HG02763 (cell line): Measurements from ENCODE around the gene ITGA11.

Experiments used
- ATAC-seq: cut with Tn5 transposase; IDR thresholded peaks from one replicate; pipeline ENCODE4 v1.9.1; 2021; ENCODE audit warnings: mild to moderate bottlenecking, moderate library complexity; ENCODE audit not compliant: unreplicated experiment

Gene ITGA11

DNA sequence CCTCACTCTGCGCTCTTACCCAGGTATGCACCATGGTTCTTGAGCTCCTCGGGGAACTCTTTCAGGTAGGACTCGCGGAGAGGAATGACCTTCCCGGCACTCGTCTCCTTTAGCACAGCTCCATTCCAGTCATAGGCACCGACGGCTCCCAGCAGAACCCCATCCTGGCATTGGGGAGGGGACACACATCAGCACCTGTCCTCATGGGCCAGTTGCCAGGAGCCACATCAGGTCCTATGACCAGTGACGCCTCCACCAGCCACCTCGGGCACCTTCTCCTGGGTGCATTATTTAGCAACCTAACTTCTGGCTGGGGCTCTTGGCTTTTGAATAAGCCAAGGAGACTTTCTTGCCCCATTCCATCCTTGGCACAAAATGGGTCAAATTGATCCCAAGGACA, 92.5 kb downstream of the ITGA11 start:
- ATAC-seq: no peak

- no peak for ATAC-seq
These were observed 94.1 kb downstream of the ITGA11 start for GRCh38 chr15:68337826-68338225.

DNA sequence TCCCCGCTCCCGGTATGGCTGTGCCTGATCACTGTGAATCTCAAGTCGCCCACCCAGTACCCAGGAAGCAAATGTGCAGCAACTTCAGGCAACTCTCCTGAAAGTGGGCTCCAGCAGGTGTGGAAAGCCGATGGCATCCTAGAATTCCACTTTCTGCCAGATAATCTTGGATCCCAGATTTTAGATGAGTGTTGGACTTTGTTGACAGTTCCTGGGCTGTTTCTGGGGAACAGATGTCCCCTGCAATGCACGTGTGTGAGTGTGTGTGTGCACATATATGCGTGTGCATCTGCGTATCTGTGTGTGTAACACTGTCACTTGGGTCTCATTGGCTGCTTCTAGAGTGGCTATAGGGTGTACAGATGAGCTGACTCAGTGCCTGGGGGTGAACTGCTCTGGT, 95.4 kb downstream of the ITGA11 start:
- ATAC-seq: no peak

DNA sequence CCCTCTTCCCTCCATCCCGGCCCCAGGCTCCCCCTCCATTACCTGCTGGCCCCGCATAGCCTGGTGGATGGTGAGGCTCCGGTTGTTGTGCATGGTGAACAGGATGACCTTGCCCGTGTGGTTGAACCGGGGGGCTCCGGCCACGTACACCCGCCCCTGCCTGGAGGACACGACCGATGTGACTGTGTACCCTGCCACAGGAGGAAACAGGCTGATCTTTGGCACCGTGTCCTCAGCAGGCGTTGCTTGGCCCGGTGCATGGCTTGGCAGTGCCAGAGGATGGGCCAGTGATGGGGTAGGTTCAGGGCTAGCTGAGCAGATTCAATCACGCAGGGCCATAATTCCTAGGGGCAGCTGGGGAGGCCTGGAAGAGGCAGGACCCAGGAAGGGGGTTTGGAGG, 96.3 kb downstream of the ITGA11 start:
- no peak for ATAC-seq

- ATAC-seq: no peak
These were observed 96.7 kb downstream of the ITGA11 start for GRCh38 chr15:68335251-68335650.

- no peak for ATAC-seq
These were observed 97.3 kb downstream of the ITGA11 start for GRCh38 chr15:68334661-68335124.

DNA sequence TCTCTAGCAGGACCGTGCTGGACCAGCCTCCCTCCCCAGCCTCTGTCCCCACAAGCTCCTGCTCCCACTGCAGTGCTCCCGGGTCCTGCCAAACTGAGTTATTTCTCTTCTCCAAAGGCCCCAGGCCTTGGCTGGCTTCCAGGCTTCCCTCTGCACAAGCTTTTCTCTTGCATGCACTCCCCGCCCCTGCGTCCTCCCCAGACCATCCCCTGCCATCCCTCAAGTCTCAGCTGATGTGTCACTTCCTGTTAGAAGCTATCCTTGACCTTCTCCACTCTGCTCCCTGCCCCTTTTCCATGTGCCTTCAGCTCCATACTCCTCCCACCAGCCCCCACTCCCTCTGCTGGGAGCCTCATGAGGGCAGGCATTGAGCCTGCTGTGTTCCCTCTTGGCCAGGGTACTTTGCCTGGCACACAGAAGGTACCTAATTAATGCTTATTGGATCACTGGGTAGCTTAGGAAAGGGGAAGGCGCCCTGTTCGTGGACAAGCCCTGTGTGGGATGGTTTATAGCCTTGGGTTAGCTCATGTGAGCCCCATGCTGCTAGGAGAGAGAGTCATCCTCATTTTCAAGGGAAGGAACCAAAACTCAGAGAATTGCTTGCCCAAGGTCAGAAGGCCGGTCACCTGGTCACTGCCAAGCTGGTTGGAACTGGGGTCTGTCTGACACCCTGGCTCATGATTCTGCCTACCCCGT, 98.0 kb downstream of the ITGA11 start:
- ATAC-seq: no peak

GRCh38 chr15:68332266-68332665, 99.7 kb downstream of the ITGA11 start:
- no peak for ATAC-seq

DNA sequence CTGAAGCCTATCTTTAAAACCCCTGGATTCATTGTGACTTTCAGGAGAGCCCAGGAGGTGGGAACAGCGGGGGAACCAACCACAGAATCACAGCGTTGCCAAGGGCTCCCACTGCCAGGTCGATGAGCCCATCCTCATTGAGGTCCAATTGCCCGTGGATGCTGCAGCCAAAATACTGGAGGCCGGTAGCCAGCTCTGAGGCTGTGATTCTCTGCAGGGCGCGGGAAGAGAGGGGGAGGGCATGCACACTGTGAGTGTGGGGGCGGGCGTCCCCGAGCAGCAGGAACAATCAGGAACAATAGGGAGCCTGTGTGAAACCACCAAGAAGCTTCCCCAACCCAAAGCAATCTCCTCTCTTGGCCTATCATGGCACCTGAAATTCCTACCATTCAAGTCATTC, 101.1 kb downstream of the ITGA11 start:
- ATAC-seq: no peak

DNA sequence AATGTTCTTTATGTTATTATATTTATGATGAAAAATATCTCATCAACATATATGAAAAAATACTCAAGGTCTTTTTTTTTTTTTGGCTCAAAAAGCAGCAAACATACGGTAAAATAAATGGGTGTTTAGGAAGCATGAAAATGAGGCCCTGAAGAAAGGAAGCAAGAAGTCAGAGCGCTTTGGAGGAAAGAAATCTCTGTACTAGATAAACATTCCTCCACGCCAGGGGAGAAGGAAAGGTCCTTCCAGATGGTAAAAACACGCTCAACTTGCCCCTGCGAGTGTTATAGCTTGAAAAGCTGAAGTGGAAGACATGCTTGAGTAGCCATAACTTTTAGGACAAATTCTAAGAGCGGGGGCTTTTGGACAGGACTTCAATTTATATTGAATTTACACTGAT, 101.5 kb downstream of the ITGA11 start:
- ATAC-seq: no peak

DNA sequence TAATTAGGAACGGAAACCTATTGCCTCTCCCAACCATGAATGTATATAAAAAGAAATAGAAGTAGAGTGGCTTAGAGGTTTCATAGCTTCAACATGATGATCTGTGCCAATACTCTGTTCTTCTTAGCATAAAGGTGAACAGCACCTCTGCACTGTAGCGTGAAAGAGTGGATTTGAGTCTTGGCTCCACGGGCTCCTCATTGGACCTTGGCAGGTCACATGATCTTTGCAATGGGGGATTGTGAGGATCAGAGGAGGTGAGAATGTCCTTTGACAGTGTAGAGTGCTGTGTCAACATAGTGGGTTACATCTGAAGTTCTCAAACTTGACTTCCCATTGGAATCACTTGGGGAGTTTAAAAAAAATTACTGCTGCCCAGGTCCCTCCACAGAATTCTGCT, 103.0 kb downstream of the ITGA11 start:
- no peak for ATAC-seq

DNA sequence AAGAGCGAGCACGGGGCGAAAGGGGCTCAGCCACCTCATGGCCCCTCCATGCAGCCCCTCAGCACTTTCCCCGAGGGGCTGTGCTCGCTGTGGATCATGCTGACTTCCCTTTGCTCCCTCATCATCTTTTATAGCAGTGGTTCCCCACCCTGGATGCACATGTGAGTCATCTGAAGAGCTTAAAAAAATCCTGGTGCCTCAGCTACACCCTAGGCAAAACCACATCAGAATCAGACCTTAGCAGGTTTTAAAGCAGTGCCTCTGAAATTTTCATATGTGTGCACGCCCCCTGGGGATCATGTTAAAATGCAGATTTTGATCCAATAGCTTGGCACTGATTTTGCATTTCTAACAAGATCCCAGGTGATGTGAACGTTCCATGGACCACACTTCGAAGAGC, 103.5 kb downstream of the ITGA11 start:
- ATAC-seq: no peak

GRCh38 chr15:68326711-68327354, 105.1 kb downstream of the ITGA11 start:
- no peak for ATAC-seq

DNA sequence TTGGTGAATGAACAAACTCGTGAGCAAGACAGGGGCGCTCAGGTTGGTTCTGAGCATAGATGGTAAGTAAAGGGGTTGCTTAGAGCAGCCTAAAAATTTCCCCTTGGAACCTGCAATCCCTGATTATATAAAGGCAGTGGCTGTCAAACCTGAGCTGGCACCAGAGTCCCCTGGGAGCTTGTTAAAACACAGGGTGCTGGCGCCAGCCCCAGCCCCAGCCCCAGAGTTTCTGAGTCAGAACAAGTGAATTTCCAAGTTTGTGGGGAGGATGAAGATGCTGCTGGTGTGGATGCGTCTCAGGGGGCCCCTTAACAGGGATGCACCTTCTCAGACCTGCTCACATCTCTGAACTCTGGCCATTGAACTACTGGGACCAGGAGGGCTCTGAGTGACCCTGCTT, 106.2 kb downstream of the ITGA11 start:
- ATAC-seq: no peak

DNA sequence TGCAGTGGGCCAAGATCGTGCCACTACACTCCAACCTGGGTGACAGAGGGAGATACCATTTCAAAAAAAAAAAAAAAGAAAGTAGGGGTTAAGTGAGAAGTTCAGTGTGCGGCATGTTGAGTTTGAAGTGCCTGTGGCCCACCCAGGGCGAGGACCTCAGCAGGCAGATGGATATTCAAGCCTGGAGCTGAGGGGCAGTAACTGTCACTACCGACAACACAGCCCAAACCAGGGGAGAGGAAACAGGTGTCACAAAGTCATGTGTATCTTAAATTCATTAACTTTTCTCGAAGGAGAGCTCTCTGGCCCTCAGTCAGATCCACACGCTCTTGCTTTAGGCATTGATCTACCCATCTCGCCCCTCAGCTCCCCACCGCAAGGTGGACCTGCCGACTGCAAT, 109.2 kb downstream of the ITGA11 start:
- ATAC-seq: no peak

DNA sequence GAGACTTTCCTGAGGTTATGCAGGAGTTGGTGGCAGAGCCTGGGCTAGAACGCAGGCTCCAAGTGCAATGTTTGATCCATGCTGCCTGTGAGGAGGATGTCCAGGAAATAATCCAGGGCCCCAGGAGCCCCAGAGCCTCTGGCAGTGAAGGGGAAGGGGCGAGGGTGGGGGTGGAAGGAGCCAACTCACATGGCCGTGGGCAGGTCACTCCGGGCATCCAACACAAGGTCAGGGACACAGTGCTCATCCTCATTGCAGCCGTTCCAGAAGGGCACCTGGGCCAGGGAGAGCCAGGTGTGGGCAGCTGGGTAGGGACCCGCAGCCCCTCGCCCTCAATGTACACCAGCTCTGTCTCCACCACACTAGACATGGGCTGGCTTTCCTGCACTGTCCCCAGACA, 110.7 kb downstream of the ITGA11 start:
- ATAC-seq: no peak

DNA sequence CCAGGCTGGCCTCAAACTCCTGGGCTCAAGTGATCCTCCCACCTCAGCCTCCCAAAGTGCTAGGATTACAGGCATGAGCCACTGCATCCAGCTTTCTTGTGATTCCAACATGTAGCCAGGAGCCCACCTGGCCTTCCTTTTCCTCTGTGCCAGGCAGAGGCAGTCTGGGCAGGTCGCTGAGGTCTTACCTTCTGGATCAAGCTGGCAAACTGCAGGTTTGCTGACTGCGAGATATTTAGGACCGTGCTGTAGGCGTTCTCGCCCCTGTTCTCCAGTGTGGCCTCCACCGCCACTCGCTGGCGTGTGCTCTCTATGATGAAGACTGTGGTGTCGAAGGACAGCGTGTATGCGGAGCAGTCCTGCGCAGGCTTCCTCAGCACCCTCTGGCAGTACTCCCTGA, 112.0 kb downstream of the ITGA11 start:
- no peak for ATAC-seq

GRCh38 chr15:68318931-68319909, 112.7 kb downstream of the ITGA11 start:
- no peak for ATAC-seq

DNA sequence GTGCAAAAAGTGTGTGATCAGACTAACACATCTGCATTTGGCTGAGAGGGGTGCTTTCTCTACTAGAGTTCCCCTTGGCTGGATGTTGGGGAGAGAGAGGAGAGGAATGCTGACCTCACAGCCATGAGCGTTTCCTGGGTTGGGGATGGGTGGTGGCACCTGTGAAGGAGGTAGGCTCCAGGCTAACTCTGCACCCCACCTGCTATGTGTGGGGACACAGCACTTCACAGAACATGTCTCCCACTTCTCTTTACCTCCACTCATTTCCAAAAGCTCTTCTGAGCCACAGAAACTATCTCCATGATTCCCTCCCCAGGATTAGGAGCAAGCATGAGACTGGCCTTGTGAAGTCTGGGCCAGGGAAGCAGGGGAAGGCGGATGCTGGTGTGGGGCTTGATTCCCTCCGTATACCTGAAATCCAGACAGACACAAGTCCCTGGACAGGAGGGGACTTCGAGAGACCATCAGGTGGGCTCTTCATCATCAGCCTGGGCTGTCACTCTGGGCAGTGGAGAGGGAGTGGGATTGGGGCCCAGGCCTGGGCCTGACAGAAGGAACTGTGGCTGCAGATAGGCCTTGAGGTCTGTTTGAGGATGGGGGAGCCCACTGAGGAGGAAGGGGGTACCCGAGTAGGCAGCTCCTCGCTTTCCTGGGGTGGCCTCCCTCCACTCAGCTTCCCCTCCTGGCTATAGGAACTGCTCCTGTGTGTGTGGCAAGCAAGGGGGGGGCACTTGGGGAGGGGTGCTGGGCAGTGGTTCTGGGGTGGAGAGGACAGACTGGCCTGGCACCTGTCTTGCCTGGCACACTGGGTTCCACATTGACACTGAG, 113.7 kb downstream of the ITGA11 start:
- ATAC-seq: no peak

DNA sequence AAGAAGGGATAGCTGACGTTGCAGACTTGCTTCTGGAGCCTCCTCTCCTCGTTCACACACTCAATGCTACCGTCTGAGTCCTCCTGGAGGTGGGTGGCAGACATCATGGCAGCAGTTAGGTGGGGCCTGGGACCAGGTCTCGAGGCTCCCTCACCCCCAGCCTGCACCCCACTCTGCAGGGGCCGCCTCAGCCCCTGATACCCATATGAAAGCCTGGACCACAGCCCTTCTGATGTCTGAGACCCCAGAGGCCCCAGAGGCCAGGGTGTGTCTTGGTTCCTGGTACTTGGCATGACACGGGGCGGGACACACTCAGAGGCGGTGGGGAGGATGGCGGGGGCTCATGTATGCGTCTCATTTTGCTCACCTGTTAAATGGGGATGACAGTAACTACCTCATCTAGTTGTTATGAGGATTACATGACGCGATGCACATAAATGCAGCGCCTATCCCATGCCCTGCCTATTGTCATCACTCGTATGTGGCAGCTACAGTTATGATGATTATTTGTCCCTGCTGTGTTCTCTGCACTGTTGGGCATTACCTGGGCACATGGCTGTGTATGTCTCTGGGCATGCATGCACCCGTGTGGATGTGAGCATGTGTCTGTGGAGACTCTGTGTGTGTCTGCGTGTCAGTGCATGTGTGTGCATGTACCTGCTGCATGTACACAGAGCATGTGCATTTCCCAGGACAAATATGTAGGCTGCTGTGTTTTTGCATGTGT, 114.5 kb downstream of the ITGA11 start:
- ATAC-seq: no peak
